HEK293 (cell line): ENCODE data around the gene FGFRL1.
A peak's percentile ranks its signal among the peaks of the same experiment; 100 is the strongest.

Experiments
- CTCF ChIA-PET: fragments of 350-600 bp; formaldehyde crosslinking; extraction: SDS; loops from one replicate; lab custom pipeline; 2021; ENCODE audit warnings: antibody characterized with exemption; lab: Yijun Ruan, JAX
- POLR2A ChIA-PET: fragments of 300-600 bp; formaldehyde crosslinking; extraction: SDS; loops from one replicate; lab custom pipeline; 2020; ENCODE audit warnings: antibody characterized with exemption, inconsistent platforms; lab: Yijun Ruan, JAX
- H3K27ac ChIP-seq: fragments of 200-500 bp; sonication (Bioruptor generic); 2 replicates; pipeline ENCODE4 v1.5.1; 2014; ENCODE audit warnings: low read depth, low read length, control low read depth, inconsistent platforms; ENCODE audit errors: extremely low read depth
- H3K36me3 ChIP-seq, 2 experiments: fragments of 200-500 bp in 1 of 2; sonication (Bioruptor generic) in 1 of 2; 1 replicate in 1 of 2; 2 replicates in 1 of 2; pipeline ENCODE4 v1.5.1; 2014 to 2017; ENCODE audit warnings: inconsistent platforms in 2 of 2, low read length in 2 of 2; ENCODE audit not compliant: control insufficient read depth in 2 of 2, insufficient read depth in 1 of 2
- H3K4me1 ChIP-seq: fragments of 200-500 bp; sonication (Bioruptor generic); 2 replicates; pipeline ENCODE4 v1.5.1; 2014; ENCODE audit warnings: mild to moderate bottlenecking, low read length, inconsistent platforms; ENCODE audit not compliant: control insufficient read depth, insufficient read depth
- H3K4me3 ChIP-seq: 2 replicates; pipeline ENCODE4 v1.5.1; 2011; ENCODE audit warnings: low read depth, mild to moderate bottlenecking, control low read depth, low read length, moderate library complexity
- H3K9me3 ChIP-seq: fragments of 200-500 bp; sonication (Bioruptor generic); 2 replicates; pipeline ENCODE4 v1.5.1; 2014; ENCODE audit warnings: low read depth, low read length, inconsistent platforms; ENCODE audit not compliant: control insufficient read depth, insufficient read depth
- BCL11A ChIP-seq: fragments of 450-650 bp; formaldehyde crosslinking; IDR thresholded peaks from 2 replicates; pipeline ENCODE4 v1.5.1; 2016; ENCODE audit warnings: low read depth, missing biosample characterization, missing genetic modification characterization
- ELK4 ChIP-seq: IDR thresholded peaks from 2 replicates; pipeline ENCODE4 v1.6.1; 2011; ENCODE audit warnings: mild to moderate bottlenecking, low read depth, low read length, borderline replicate concordance
- GLIS2 ChIP-seq: fragments of 450-650 bp; formaldehyde crosslinking; IDR thresholded peaks from 2 replicates; pipeline ENCODE4 v1.5.1; 2016; ENCODE audit warnings: missing biosample characterization, missing genetic modification characterization
- HIC1 ChIP-seq: fragments of 450-650 bp; formaldehyde crosslinking; IDR thresholded peaks from 2 replicates; pipeline ENCODE4 v1.5.1; 2016; ENCODE audit warnings: missing biosample characterization, missing genetic modification characterization
- KLF1 ChIP-seq: fragments of 450-650 bp; formaldehyde crosslinking; IDR thresholded peaks from 2 replicates; pipeline ENCODE4 v1.5.1; 2016; ENCODE audit warnings: missing biosample characterization, missing genetic modification characterization
- KLF17 ChIP-seq: fragments of 450-650 bp; formaldehyde crosslinking; IDR thresholded peaks from 2 replicates; pipeline ENCODE4 v1.5.1; 2016; ENCODE audit warnings: missing biosample characterization, missing genetic modification characterization
- MEIS1 ChIP-seq: sonication (generic); formaldehyde crosslinking; IDR thresholded peaks from 2 replicates; pipeline ENCODE4 v1.8.1; 2022; ENCODE audit warnings: missing genetic modification reagents, mild to moderate bottlenecking, borderline replicate concordance
- SP3 ChIP-seq: fragments of 450-650 bp; formaldehyde crosslinking; IDR thresholded peaks from 2 replicates; pipeline ENCODE4 v1.5.1; 2016; ENCODE audit warnings: missing biosample characterization, missing genetic modification characterization
- YY1 ChIP-seq: fragments of 450-650 bp; formaldehyde crosslinking; IDR thresholded peaks from 2 replicates; pipeline ENCODE4 v1.5.1; 2018; ENCODE audit warnings: missing biosample characterization, missing genetic modification characterization
- ZNF121 ChIP-seq: fragments of 450-650 bp; formaldehyde crosslinking; IDR thresholded peaks from 2 replicates; pipeline ENCODE4 v1.5.1; 2016; ENCODE audit warnings: missing biosample characterization, missing genetic modification characterization
- ZNF555 ChIP-seq: fragments of 450-650 bp; formaldehyde crosslinking; conservative IDR thresholded peaks from 2 replicates; pipeline ENCODE4 v1.5.1; 2017; ENCODE audit warnings: missing biosample characterization, mild to moderate bottlenecking, missing genetic modification characterization, inconsistent platforms
- ZNF571 ChIP-seq: fragments of 450-650 bp; formaldehyde crosslinking; IDR thresholded peaks from 2 replicates; pipeline ENCODE4 v1.5.0; 2017; ENCODE audit warnings: missing biosample characterization, missing genetic modification characterization
- ZNF645 ChIP-seq: fragments of 450-650 bp; formaldehyde crosslinking; IDR thresholded peaks from 2 replicates; pipeline ENCODE4; 2016; ENCODE audit warnings: missing biosample characterization, missing genetic modification characterization
- ZNF670 ChIP-seq: fragments of 450-650 bp; formaldehyde crosslinking; IDR thresholded peaks from 2 replicates; pipeline ENCODE4 v1.5.1; 2016; ENCODE audit warnings: missing biosample characterization, missing genetic modification characterization, low read depth
- ZNF707 ChIP-seq: fragments of 450-650 bp; formaldehyde crosslinking; IDR thresholded peaks from 2 replicates; pipeline ENCODE4 v1.5.1; 2016; ENCODE audit warnings: missing biosample characterization, missing genetic modification characterization
- ZSCAN23 ChIP-seq: fragments of 450-650 bp; formaldehyde crosslinking; IDR thresholded peaks from 2 replicates; pipeline ENCODE4 v1.5.1; 2016; ENCODE audit warnings: missing biosample characterization, missing genetic modification characterization

The FGFRL1 gene

GRCh38 chr4:1021386-1022050 lies 10.1 kb downstream of the FGFRL1 start:
- ChIA-PET POLR2A (no interaction called here), CTCF (no interaction called here)
- Histone ChIP-seq H3K36me3 (peaks cover 0 to 21% of the 10 kb centered on the region in 2 experiments; a peak in 1 of 3 replicates), H3K4me1 (no peaks in the 10 kb centered on the region), H3K27ac (no peak overlapping the region), H3K4me3 (no peak overlapping the region), H3K9me3 (no peaks in the 10 kb centered on the region)
- no peak for TF ChIP-seq ZNF645 (tag by site-specific recombination)
- peak; percentile 52; the same call in 1 of the 2 replicates for TF ChIP-seq KLF1
- peak; percentile 27; the same call in 1 of the 2 replicates for TF ChIP-seq BCL11A (tag by site-specific recombination)
- peak; percentile 62; the same call in 1 of the 2 replicates for TF ChIP-seq HIC1 (tag by site-specific recombination)
- TF ChIP-seq GLIS2: peak; percentile 46; the same call in 1 of the 2 replicates

GRCh38 chr4:1022051-1022738 lies 10.8 kb downstream of the FGFRL1 start:
- no peak for TF ChIP-seq MEIS1 (CRISPR knock-in tag)
- no peak for TF ChIP-seq ZNF707 (tag by site-specific recombination)
- TF ChIP-seq ELK4: no peak
- no peak for TF ChIP-seq ZSCAN23
- TF ChIP-seq KLF17 (tag by site-specific recombination): no peak
- no peak for TF ChIP-seq YY1 (tag by site-specific recombination)
- no peak for TF ChIP-seq ZNF121 (tag by site-specific recombination)
- no peak for TF ChIP-seq SP3 (tag by site-specific recombination)
- TF ChIP-seq ZNF555 (tag by site-specific recombination): no peak
- TF ChIP-seq ZNF670 (tag by site-specific recombination): no peak
- no peak for TF ChIP-seq ZNF571 (tag by site-specific recombination)
- peaks cover 0 to 21% of the 10 kb centered on the region in 2 experiments; a peak in 1 of 3 replicates for H3K36me3 ChIP-seq
- H3K9me3 ChIP-seq: no peaks in the 10 kb centered on the region
- ChIA-PET POLR2A (no interaction called here), CTCF (no interaction called here)
- no peak overlapping the region for H3K27ac ChIP-seq
- no peaks in the 10 kb centered on the region for H3K4me1 ChIP-seq
- H3K4me3 ChIP-seq: no peak overlapping the region
